Gastrocnemius medialis (tissue), 4 donors: ENCODE results near the gene KCNJ15.

Source experiments
- CTCF ChIP-seq, 5 experiments: fragments of 450-650 bp in 3 of 5; fragments of 200-600 bp in 2 of 5; sonication (generic) in 2 of 5; IDR thresholded peaks in 4 of 5; conservative IDR thresholded peaks in 1 of 5; 1 replicate in 4 of 5; 2 replicates in 1 of 5; pipeline ENCODE4 v1.5.1; 2016 to 2019; ENCODE audit warnings: antibody characterized with exemption in 5 of 5, mild to moderate bottlenecking in 3 of 5, moderate library complexity in 3 of 5
- POLR2A ChIP-seq, 2 donors: fragments of 450-650 bp; IDR thresholded peaks; one replicate each; pipeline ENCODE4 v1.6.1; 2017; ENCODE audit warnings: antibody characterized with exemption in 2 of 2, mild to moderate bottlenecking in 2 of 2, moderate library complexity in 2 of 2

DNA sequence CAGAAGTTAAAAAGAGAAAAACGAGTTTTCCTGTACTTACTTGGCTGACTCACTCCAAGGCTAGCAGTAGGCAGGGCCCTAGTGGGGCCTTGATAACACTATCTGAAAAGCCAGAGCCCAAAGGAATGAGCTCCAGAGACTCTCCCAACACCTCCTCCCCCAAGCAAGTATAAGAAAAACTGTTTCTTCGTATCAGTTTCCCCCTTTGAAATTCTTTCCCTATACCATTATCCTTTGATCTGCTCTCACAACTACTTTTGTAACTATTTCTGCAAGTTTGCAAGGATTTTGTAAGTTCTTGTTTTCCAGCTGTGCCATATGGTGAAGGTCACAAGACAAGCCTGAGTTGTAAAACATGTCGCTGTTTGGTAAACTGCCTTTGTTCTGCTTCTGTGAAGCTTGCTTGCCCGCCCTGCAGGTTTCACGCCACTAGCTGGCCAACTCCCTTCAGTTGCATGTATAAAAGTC is 36.5 kb upstream of the KCNJ15 start:
- TF ChIP-seq CTCF (IDR thresholded peaks at IDR 0.05 in 4 of 5, conservative IDR thresholded peaks at IDR 0.05 in 1 of 5) (no peak), POLR2A (IDR thresholded peaks at IDR 0.05) (no peak)
